Kidney glomerular epithelial cell (primary cell): Measurements from ENCODE around the gene KCNK4.

Experiments used
- DNase-seq: peaks from one replicate; lab custom pipeline; 2025; lab: John Stamatoyannopoulos, UW

Gene KCNK4

GRCh38 chr11:64290352-64291261 lies 495 bp upstream of the KCNK4 start:
- no peak for DNase-seq

GRCh38 chr11:64291752-64292459 lies 804 bp downstream of the KCNK4 start:
- no peak for DNase-seq

- no peak for DNase-seq
Observed at GRCh38 chr11:64292460-64293254, 1.6 kb downstream of the KCNK4 start.

GRCh38 chr11:64294774-64295173 lies 3.7 kb downstream of the KCNK4 start:
- DNase-seq: no peak

- DNase-seq: no peak
Observed at GRCh38 chr11:64295760-64296159, 4.7 kb downstream of the KCNK4 start.

GRCh38 chr11:64296236-64296635 lies 5.1 kb downstream of the KCNK4 start:
- no peak for DNase-seq

- DNase-seq: no peak
Observed at GRCh38 chr11:64296830-64297698, 6.0 kb downstream of the KCNK4 start.

- no peak for DNase-seq
Observed at GRCh38 chr11:64297699-64298358, 6.7 kb downstream of the KCNK4 start.

GRCh38 chr11:64298966-64299846 lies 8.1 kb downstream of the KCNK4 start:
- no peak for DNase-seq

GRCh38 chr11:64299847-64300648 lies 8.9 kb downstream of the KCNK4 start, which contains the start of gene CATSPERZ:
TSS of gene CATSPERZ (plus strand) at chr11:64300358. CDS start at chr11:64300411, 53 bp downstream.
- DNase-seq: no peak

- no peak for DNase-seq
Observed at GRCh38 chr11:64303109-64304031, 12.3 kb downstream of the KCNK4 start.

GRCh38 chr11:64304032-64304315 lies 12.9 kb downstream of the KCNK4 start:
- DNase-seq: no peak

- DNase-seq: peak; percentile 73
Observed at GRCh38 chr11:64304316-64305072, 13.4 kb downstream of the KCNK4 start.

GRCh38 chr11:64305075-64305690 lies 14.1 kb downstream of the KCNK4 start, which contains the start of gene ESRRA:
TSS of gene ESRRA (plus strand) at chr11:64305524. CDS start at chr11:64307180, 1,656 bp downstream.
- DNase-seq: peak; percentile 95

- DNase-seq: peak; percentile 50
Observed at GRCh38 chr11:64305691-64306562, 14.8 kb downstream of the KCNK4 start.

GRCh38 chr11:64306563-64306875 lies 15.4 kb downstream of the KCNK4 start:
- DNase-seq: no peak
